Prostate gland (tissue), 2 donors: ENCODE data around the gene MCCD1.

Experiments used
- CTCF ChIP-seq, 4 experiments: fragments of 200-600 bp in 2 of 4; fragments of 450-650 bp in 2 of 4; sonication (generic) in 2 of 4; IDR thresholded peaks; 1 replicate in 3 of 4; 2 replicates in 1 of 4; pipeline ENCODE4 v1.5.1; 2016 to 2019; ENCODE audit warnings: antibody characterized with exemption in 4 of 4, mild to moderate bottlenecking in 2 of 4, moderate library complexity in 2 of 4
- POLR2A ChIP-seq: fragments of 450-650 bp; IDR thresholded peaks from one replicate; pipeline ENCODE4 v1.6.1; 2016; ENCODE audit warnings: antibody characterized with exemption, mild to moderate bottlenecking
- POLR2AphosphoS5 ChIP-seq: sonication (generic); formaldehyde crosslinking; IDR thresholded peaks from one replicate; pipeline ENCODE4 v1.6.1; 2017; ENCODE audit warnings: antibody characterized with exemption

DNA sequence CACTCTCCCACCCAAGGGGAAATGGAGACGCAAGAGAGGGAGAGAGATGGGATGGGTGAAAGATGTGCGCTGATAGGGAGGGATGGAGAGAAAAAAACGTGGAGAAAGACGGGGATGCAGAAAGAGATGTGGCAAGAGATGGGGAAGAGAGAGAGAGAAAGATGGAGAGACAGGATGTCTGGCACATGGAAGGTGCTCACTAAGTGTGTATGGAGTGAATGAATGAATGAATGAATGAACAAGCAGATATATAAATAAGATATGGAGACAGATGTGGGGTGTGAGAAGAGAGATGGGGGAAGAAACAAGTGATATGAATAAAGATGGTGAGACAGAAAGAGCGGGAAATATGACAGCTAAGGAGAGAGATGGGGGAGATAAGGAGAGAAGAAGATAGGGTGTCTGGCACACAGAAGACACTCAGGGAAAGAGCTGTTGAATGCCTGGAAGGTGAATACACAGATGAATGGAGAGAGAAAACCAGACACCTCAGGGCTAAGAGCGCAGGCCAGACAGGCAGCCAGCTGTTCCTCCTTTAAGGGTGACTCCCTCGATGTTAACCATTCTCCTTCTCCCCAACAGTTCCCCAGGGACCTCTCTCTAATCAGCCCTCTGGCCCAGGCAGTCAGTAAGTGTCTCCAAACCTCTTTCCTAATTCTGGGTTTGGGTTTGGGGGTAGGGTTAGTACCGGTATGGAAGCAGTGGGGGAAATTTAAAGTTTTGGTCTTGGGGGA lies 47.4 kb downstream of the MCCD1 start:
- no peak for TF ChIP-seq CTCF (IDR thresholded peaks at IDR 0.05)
- no peak for TF ChIP-seq POLR2A
- TF ChIP-seq POLR2AphosphoS5: no peak
